OCI-LY7 (cell line): Measurements from ENCODE around the gene PIAS4.

Experiments used
- EZH2phosphoT487 ChIP-seq: fragments of 200-600 bp; sonication (generic); IDR thresholded peaks from 2 replicates; pipeline ENCODE4 v1.6.1; 2018; ENCODE audit warnings: low read depth, borderline replicate concordance, mild to moderate bottlenecking, mixed run types, antibody characterized with exemption, low read length, moderate library complexity, mixed read lengths
- TF ChIP-seq, protein P1 (sequence below): fragments of 200-600 bp; sonication (generic); conservative IDR thresholded peaks from 2 replicates; pipeline ENCODE4 v1.5.1; 2014; ENCODE audit warnings: mild to moderate bottlenecking, antibody characterized with exemption, low read length, moderate library complexity, mixed read lengths

DNA sequence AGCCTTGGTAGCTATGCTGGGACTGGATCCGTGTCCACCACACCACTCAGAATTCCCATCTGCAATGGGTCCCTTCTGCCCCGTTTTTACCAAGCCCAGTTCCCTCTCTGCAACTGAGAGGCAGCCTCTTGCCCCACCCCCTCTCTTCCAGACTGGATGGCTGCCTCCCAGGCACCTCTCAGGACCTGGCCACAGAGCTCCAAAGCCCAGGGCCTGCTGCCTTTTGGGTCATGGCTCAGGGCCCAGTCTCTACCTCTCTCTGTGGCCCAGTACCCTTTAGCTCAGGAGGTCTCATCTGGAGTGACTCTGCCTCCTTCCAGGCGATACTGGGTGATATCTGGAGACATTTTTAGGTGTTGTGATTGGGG, 69.5 kb downstream of the PIAS4 start:
- TF ChIP-seq, protein P1, sequence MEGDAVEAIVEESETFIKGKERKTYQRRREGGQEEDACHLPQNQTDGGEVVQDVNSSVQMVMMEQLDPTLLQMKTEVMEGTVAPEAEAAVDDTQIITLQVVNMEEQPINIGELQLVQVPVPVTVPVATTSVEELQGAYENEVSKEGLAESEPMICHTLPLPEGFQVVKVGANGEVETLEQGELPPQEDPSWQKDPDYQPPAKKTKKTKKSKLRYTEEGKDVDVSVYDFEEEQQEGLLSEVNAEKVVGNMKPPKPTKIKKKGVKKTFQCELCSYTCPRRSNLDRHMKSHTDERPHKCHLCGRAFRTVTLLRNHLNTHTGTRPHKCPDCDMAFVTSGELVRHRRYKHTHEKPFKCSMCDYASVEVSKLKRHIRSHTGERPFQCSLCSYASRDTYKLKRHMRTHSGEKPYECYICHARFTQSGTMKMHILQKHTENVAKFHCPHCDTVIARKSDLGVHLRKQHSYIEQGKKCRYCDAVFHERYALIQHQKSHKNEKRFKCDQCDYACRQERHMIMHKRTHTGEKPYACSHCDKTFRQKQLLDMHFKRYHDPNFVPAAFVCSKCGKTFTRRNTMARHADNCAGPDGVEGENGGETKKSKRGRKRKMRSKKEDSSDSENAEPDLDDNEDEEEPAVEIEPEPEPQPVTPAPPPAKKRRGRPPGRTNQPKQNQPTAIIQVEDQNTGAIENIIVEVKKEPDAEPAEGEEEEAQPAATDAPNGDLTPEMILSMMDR, result no peak
- TF ChIP-seq EZH2phosphoT487, result no peak
